Esophagus muscularis mucosa (tissue), 4 donors: ENCODE data around the gene HDAC4. TPM values are rescaled to one million over a fixed set of nuclear protein-coding genes. Genes with fewer than 3 reads are reported as not detected.

Experiments used
- DNase-seq: peaks from one replicate; pipeline ENCODE4 v3.0.0-alpha.2; 2017; ENCODE audit errors: extremely low spot score
- H3K27ac ChIP-seq, 4 donors: fragments of 200-600 bp; sonication (generic); replicated peaks in 1 of 4; 1 replicate in 3 of 4; 2 replicates in 1 of 4; pipeline ENCODE4 v1.5.1; 2016 to 2019; ENCODE audit warnings: mild to moderate bottlenecking in 1 of 4
- H3K27me3 ChIP-seq, 4 donors: fragments of 200-600 bp; sonication (generic); one replicate each; pipeline versions ENCODE4 v1.5.1 to v1.6.0; 2016 to 2019
- H3K36me3 ChIP-seq, 4 donors: fragments of 200-600 bp; sonication (generic); one replicate each; pipeline ENCODE4 v1.5.1; 2016 to 2019
- H3K4me1 ChIP-seq, 4 donors: fragments of 200-600 bp; sonication (generic); one replicate each; pipeline ENCODE4 v1.5.1; 2016 to 2019
- H3K4me3 ChIP-seq, 4 donors: fragments of 200-600 bp; sonication (generic); 1 replicate in 2 of 4; 2 replicates in 2 of 4; pipeline ENCODE4 v1.5.1; 2016 to 2019; ENCODE audit warnings: mild to moderate bottlenecking in 4 of 4, moderate library complexity in 1 of 4
- H3K9me3 ChIP-seq, 4 donors: fragments of 200-600 bp; sonication (generic); 1 replicate in 3 of 4; 2 replicates in 1 of 4; pipeline ENCODE4 v1.5.1; 2016 to 2019
- CTCF ChIP-seq, 3 experiments: fragments of 200-600 bp in 2 of 3; fragments of 450-650 bp in 1 of 3; sonication (generic) in 2 of 3; IDR thresholded peaks; one replicate each; pipeline ENCODE4 v1.5.1; 2017 to 2019; ENCODE audit warnings: antibody characterized with exemption in 3 of 3, mild to moderate bottlenecking in 2 of 3, moderate library complexity in 1 of 3
- EP300 ChIP-seq: sonication (generic); formaldehyde crosslinking; IDR thresholded peaks from one replicate; pipeline ENCODE4 v1.6.1; 2017; ENCODE audit warnings: antibody characterized with exemption
- POLR2A ChIP-seq: fragments of 450-650 bp; IDR thresholded peaks from one replicate; pipeline ENCODE4 v1.6.1; 2017; ENCODE audit warnings: antibody characterized with exemption, moderate library complexity, mild to moderate bottlenecking, low read depth
- POLR2AphosphoS5 ChIP-seq, 2 donors: sonication (generic); formaldehyde crosslinking; IDR thresholded peaks; one replicate each; pipeline ENCODE4 v1.6.1; 2017; ENCODE audit warnings: antibody characterized with exemption in 2 of 2
- WGBS: methylation state at CpG from one replicate; pipeline ENCODE4 v1.1.5; 2018; 5-methylcytosine and 5-hydroxymethylcytosine counted together
- intact Hi-C: fragments of 100-400 bp; cut with DNase I; formaldehyde crosslinking; loops from one replicate; pipeline ENCODE4 v1.15.1; 2023
- total RNA-seq, 4 donors: library from RNA; depleted of rRNA; stranded (reverse); fragments of >200 nt; gene quantifications; one replicate each; pipeline versions ENCODE4 v1.1.0 to v1.2.1, GENCODE V29; 2016

HDAC4 gene
- total RNA-seq, 4 donors from 2014 or later, result 59.4 to 119 (median 76.1) TPM

DNA sequence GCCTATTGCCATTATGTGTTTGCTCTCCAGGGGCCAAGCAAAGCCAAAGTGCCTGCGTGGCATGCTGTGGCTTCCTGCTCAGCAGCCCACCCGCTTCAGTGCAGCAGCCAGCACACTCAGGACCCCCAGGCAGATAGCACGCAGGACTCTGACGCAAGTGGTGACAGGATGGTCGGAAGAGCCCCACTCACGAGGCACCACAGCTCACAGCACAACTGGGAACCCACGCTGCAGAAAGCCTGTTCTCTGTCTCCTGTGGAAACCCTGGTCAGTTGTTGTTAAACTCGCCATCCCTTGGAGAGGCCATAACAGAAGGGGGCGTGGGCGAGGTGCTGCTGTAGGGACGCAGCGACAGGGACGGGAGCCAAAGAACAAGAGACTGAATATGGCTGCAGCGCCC lies 76.4 kb downstream of the HDAC4 start:
- peak overlapping the region; percentile 91 to 97 (median 91) for H3K27ac ChIP-seq
- H3K9me3 ChIP-seq, result no peaks in the 10 kb centered on the region
- no peaks in the 10 kb centered on the region for H3K27me3 ChIP-seq
- no peaks in the 10 kb centered on the region for H3K36me3 ChIP-seq
- intact Hi-C loops, result no loop called here
- no peak for DNase-seq
- H3K4me3 ChIP-seq, result no peak overlapping the region
- peaks cover 53 to 84% (median 79%) of the 10 kb centered on the region in 4 donors for H3K4me1 ChIP-seq
- TF ChIP-seq POLR2AphosphoS5 (IDR thresholded peaks at IDR 0.05) (no peak), CTCF (IDR thresholded peaks at IDR 0.05) (no peak), EP300 (no peak), POLR2A (no peak)
- WGBS, result 85% methylated on average over 14 of the region's 14 CpGs

DNA sequence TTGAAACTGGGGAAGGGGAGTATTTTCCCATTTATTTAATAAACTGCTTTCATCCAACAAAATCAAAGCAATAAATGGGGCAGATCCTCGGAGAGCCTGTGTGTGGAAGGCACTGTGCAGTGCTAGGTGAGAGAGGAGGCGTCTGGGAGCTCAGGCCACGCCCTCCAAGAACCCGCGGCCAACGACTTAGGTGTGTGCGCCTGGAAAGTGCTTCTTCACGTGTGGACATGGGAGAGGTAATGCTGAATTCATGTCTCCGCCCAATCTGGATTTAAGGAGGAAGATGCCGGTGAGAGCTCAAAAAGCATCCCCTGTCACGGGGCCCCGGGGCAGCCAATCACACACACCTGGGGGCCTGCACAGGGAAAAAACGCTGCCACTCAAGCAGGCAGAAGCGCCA lies 77.4 kb downstream of the HDAC4 start:
- H3K9me3 ChIP-seq, result no peaks in the 10 kb centered on the region
- peaks cover 50 to 84% (median 79%) of the 10 kb centered on the region in 4 donors for H3K4me1 ChIP-seq
- peak overlapping the region; percentile 73 to 97 (median 91) for H3K27ac ChIP-seq
- 93% methylated on average over 14 of the region's 14 CpGs for WGBS
- no peak overlapping the region for H3K4me3 ChIP-seq
- TF ChIP-seq POLR2A (no peak), CTCF (IDR thresholded peaks at IDR 0.05) (no peak), EP300 (no peak), POLR2AphosphoS5 (IDR thresholded peaks at IDR 0.05) (no peak)
- H3K27me3 ChIP-seq, result no peaks in the 10 kb centered on the region
- intact Hi-C loops, result no loop called here
- H3K36me3 ChIP-seq, result no peaks in the 10 kb centered on the region
- no peak for DNase-seq

- intact Hi-C loops, result no loop called here
- Histone ChIP-seq H3K27ac (peak overlapping the region; percentile 73 to 97 (median 91)), H3K4me3 (no peak overlapping the region), H3K4me1 (peaks cover 50 to 84% (median 79%) of the 10 kb centered on the region in 4 donors), H3K27me3 (no peaks in the 10 kb centered on the region), H3K9me3 (no peaks in the 10 kb centered on the region), H3K36me3 (no peaks in the 10 kb centered on the region)
- 56% methylated on average over 10 of the region's 14 CpGs for WGBS
- TF ChIP-seq POLR2A (no peak), POLR2AphosphoS5 (IDR thresholded peaks at IDR 0.05) (peak; percentile 58 to 73)
- DNase-seq, result no peak
Observed at GRCh38 chr2:239322416-239323086, 78.3 kb downstream of the HDAC4 start.

GRCh38 chr2:239321596-239322415 lies 79.0 kb downstream of the HDAC4 start:
- Histone ChIP-seq H3K27me3 (no peaks in the 10 kb centered on the region), H3K9me3 (no peaks in the 10 kb centered on the region), H3K4me1 (peaks cover 50 to 84% (median 78%) of the 10 kb centered on the region in 4 donors), H3K36me3 (no peaks in the 10 kb centered on the region), H3K27ac (peak overlapping the region; percentile 73 to 97 (median 91)), H3K4me3 (no peak overlapping the region)
- TF ChIP-seq POLR2A, result no peak
- no peak for TF ChIP-seq CTCF (IDR thresholded peaks at IDR 0.05)
- TF ChIP-seq EP300, result no peak
- no peak for TF ChIP-seq POLR2AphosphoS5 (IDR thresholded peaks at IDR 0.05)
- no peak for DNase-seq
- intact Hi-C loops, result no loop called here
- WGBS, result 83% methylated on average over 9 of the region's 9 CpGs
